HCT116 (cell line): ENCODE measurements around the gene TBC1D16. TPM values are rescaled to one million over a fixed set of nuclear protein-coding genes. Genes with fewer than 3 reads are reported as not detected.
"Not testable (repeated sequence)": the region's sequence is repeated elsewhere in the genome, so short reads cannot be mapped to it uniquely, and the experiment has no call there.

Experiments used
- ATAC-seq: fragments of 200-7000 bp; cut with Tn5 transposase; 2 replicates; pipeline ENCODE4 v1.9.1; 2020; ENCODE audit warnings: mild to moderate bottlenecking, moderate library complexity
- BruUV-seq: library from RNA; stranded (reverse); fragments of 400-500 nt; replicated peaks from 2 replicates; lab custom pipeline; 2021; lab: Mats Ljungman, UMichigan
- CTCF ChIA-PET: fragments of 300-600 bp; sonication (Branson Sonifier 250); formaldehyde crosslinking; loops from one replicate; lab custom pipeline; 2021; ENCODE audit warnings: antibody characterized with exemption; lab: Charles Lee
- POLR2A ChIA-PET: fragments of 300-600, 350-600 bp; sonication (Branson Sonifier 250); formaldehyde crosslinking; loops from one replicate; lab custom pipeline; 2021; ENCODE audit warnings: antibody characterized with exemption; lab: Charles Lee
- RAD21 ChIA-PET, 2 experiments: fragments of 300-600 bp; sonication (Branson Sonifier 250); formaldehyde crosslinking; loops; one replicate each; lab custom pipeline; 2023; ENCODE audit warnings: low total read pairs in 2 of 2; ENCODE audit not compliant: uncharacterized antibody in 2 of 2, unreplicated experiment in 2 of 2, low non-redundant PET in 1 of 2; lab: Charles Lee
- DNase-seq: peaks from one replicate; pipeline ENCODE4 v3.0.0-alpha.2; 2010; ENCODE audit warnings: low read depth, low spot score
- H2AFZ ChIP-seq: fragments of 200-600 bp; shearing (Covaris generic), sonication (generic); 2 replicates; pipeline ENCODE4 v1.6.1; 2017; ENCODE audit warnings: low read depth, mixed run types, mixed read lengths, antibody characterized with exemption, low read length; ENCODE audit not compliant: poor library complexity, severe bottlenecking
- H3K27ac ChIP-seq: 2 replicates; pipeline ENCODE4 v1.5.1; 2012; ENCODE audit warnings: low read depth, low read length
- H3K27me3 ChIP-seq: fragments of 200-600 bp; sonication (generic); 2 replicates; pipeline ENCODE4 v1.6.1; 2016; ENCODE audit warnings: mixed run types, low read length, mixed read lengths; ENCODE audit not compliant: insufficient read depth
- H3K36me3 ChIP-seq, 2 experiments: fragments of 200-500 bp in 1 of 2; fragments of 200-600 bp in 1 of 2; sonication (Bioruptor generic) in 1 of 2; sonication (generic) in 1 of 2; 2 replicates each; pipeline versions ENCODE4 v1.5.1 to v1.6.1; 2014 to 2016; ENCODE audit warnings: low read length in 2 of 2, inconsistent platforms in 1 of 2, mixed read lengths in 1 of 2, mixed run types in 1 of 2; ENCODE audit not compliant: insufficient read depth in 2 of 2, control insufficient read depth in 1 of 2
- H3K4me1 ChIP-seq, 2 experiments: fragments of 200-600 bp in 1 of 2; sonication (generic) in 1 of 2; 2 replicates each; pipeline versions ENCODE4 v1.5.1 to v1.6.1; 2012 to 2017; ENCODE audit warnings: low read length in 2 of 2, inconsistent platforms in 1 of 2, mild to moderate bottlenecking in 1 of 2, mixed read lengths in 1 of 2, mixed run types in 1 of 2, moderate library complexity in 1 of 2; ENCODE audit not compliant: insufficient read depth in 2 of 2, control insufficient read depth in 1 of 2
- H3K4me2 ChIP-seq: fragments of 200-600 bp; sonication (generic); 2 replicates; pipeline ENCODE4 v1.6.1; 2017; ENCODE audit warnings: mixed run types, low read length, mixed read lengths
- H3K4me3 ChIP-seq, 2 experiments: fragments of 200-600 bp in 1 of 2; sonication (generic) in 1 of 2; replicated peaks in 1 of 2; 2 replicates each; pipeline ENCODE4 v1.5.1; 2011 to 2016; ENCODE audit warnings: low read length in 2 of 2, control low read depth in 1 of 2, low read depth in 1 of 2, mild to moderate bottlenecking in 1 of 2, mixed read lengths in 1 of 2, mixed run types in 1 of 2
- H3K79me2 ChIP-seq: fragments of 200-600 bp; sonication (generic); 2 replicates; pipeline ENCODE4 v1.6.1; 2017; ENCODE audit warnings: mild to moderate bottlenecking, mixed run types, low read length, moderate library complexity, mixed read lengths; ENCODE audit not compliant: insufficient read depth
- H3K9ac ChIP-seq: fragments of 200-600 bp; sonication (generic); 2 replicates; pipeline ENCODE4 v1.6.1; 2016; ENCODE audit warnings: low read length, mixed read lengths
- H3K9me2 ChIP-seq: fragments of 200-600 bp; sonication (generic), shearing (Covaris generic); 2 replicates; pipeline ENCODE4 v1.6.1; 2017; ENCODE audit warnings: mixed run types, mild to moderate bottlenecking, moderate library complexity; ENCODE audit not compliant: insufficient read depth
- H3K9me3 ChIP-seq, 2 experiments: fragments of 200-500 bp in 1 of 2; fragments of 200-600 bp in 1 of 2; sonication (Bioruptor generic) in 1 of 2; sonication (generic) in 1 of 2; 2 replicates each; pipeline ENCODE4 v1.6.1; 2014 to 2017; ENCODE audit warnings: low read length in 2 of 2, mixed read lengths in 2 of 2, inconsistent platforms in 1 of 2, low read depth in 1 of 2, mild to moderate bottlenecking in 1 of 2, mixed run types in 1 of 2, moderate library complexity in 1 of 2; ENCODE audit not compliant: control insufficient read depth in 1 of 2, insufficient read depth in 1 of 2
- H4K20me1 ChIP-seq: fragments of 200-600 bp; sonication (generic), shearing (Covaris generic); 2 replicates; pipeline ENCODE4 v1.6.1; 2017; ENCODE audit warnings: mixed run types, mild to moderate bottlenecking, moderate library complexity; ENCODE audit not compliant: insufficient read depth
- SP1 ChIP-seq: IDR thresholded peaks from 2 replicates; pipeline ENCODE4 v1.6.1; 2012; ENCODE audit warnings: low read depth
- SRF ChIP-seq: IDR thresholded peaks from 2 replicates; pipeline ENCODE4 v1.6.1; 2012; ENCODE audit warnings: low read depth
- YY1 ChIP-seq: IDR thresholded peaks from 2 replicates; pipeline ENCODE4 v1.6.1; 2011; ENCODE audit warnings: low read length, low read depth, moderate library complexity, mild to moderate bottlenecking; ENCODE audit not compliant: insufficient replicate concordance; ENCODE audit errors: extremely low read depth
- intact Hi-C: fragments of 100-400 bp; cut with micrococcal nuclease; formaldehyde crosslinking; loops from 2 replicates; pipeline ENCODE4 v1.10.0; 2022
- total RNA-seq: library from RNA; stranded (reverse); gene quantifications from one replicate; pipeline ENCODE4 v1.2.1, GENCODE V29; 2021; ENCODE audit not compliant: unreplicated experiment

TBC1D16 gene
- total RNA-seq, 1 experiment from 2014 or later, result 31.1 TPM

DNA sequence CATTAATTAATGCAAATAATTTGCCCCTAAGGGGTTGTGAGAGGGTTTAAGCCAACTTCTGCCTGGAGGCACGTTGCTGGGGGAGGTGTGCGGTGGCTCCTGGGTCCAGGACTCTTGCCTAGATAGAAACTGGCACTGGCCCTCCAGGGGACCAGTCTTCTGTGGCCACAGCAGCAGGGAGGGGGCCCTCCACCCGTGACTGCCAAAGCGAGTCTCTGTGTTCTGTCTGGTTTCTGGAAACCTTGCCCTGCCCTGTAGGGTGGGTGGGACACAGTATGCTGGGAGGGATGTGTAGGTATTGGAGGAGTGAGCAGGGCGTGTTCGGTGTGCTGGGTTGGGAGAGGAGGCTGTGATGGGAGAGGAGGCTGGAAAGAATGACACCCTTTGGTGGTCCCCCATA is 78.8 kb downstream of the TBC1D16 start:
- Histone ChIP-seq H4K20me1 (no peaks in the 10 kb centered on the region), H3K9me3 (peaks cover 5 to 6% of the 10 kb centered on the region in 2 experiments; a peak in 2 of 4 replicates), H3K9ac (no peak overlapping the region), H3K4me3 (no peak overlapping the region), H3K36me3 (no peaks in the 10 kb centered on the region), H3K4me2 (no peak overlapping the region), H3K79me2 (no peaks in the 10 kb centered on the region), H3K27ac (no peak overlapping the region), H3K27me3 (no peaks in the 10 kb centered on the region), H3K4me1 (no peaks in the 10 kb centered on the region), H2AFZ (no peak overlapping the region), H3K9me2 (no peaks in the 10 kb centered on the region)
- POLR2A ChIA-PET, result no interaction called here
- RAD21 ChIA-PET, result no interaction called here
- DNase-seq (no peak), ATAC-seq (0 out of 2 replicates have a peak, but pooled peaks have one; percentile 25)
- BruUV-seq, result no TSS peak
- intact Hi-C loops, result no loop called here
- CTCF ChIA-PET, result interaction anchor here (0.9 kb wide), 2 partner anchors 14 to 17 kb away, joined by 3 read pairs; no protein-coding TSS in a partner anchor
- TF ChIP-seq YY1, result no peak
- TF ChIP-seq SP1, result no peak
- TF ChIP-seq SRF, result no peak

DNA sequence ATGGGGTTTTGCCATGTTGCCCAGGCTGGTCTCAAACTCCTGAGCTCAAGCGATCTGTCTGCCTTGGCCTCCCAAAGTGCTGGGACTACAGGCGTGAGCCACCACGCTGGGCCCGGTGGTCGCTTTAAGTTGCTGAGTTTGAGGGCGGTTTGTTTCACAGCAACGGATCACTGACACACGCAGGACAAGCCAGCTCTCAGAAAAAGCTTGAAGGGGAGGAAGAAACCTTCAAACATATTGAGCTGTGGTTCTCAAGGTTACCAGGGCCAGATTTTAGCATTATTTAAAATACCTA is 79.3 kb downstream of the TBC1D16 start:
- CTCF ChIA-PET, result interaction anchor here (0.9 kb wide), 1 partner anchor 18 kb away, joined by 3 read pairs; no protein-coding TSS in a partner anchor
- BruUV-seq, POLR2A ChIA-PET: not testable (repeated sequence)

More for the DNA sequence above, 79.3 kb downstream of the TBC1D16 start:
- H3K9ac ChIP-seq, H3K4me2 ChIP-seq, H3K27me3 ChIP-seq, H4K20me1 ChIP-seq, H3K9me2 ChIP-seq, ATAC-seq, H3K9me3 ChIP-seq, DNase-seq, H3K4me1 ChIP-seq, H3K36me3 ChIP-seq, H2AFZ ChIP-seq, intact Hi-C loops, RAD21 ChIA-PET, H3K79me2 ChIP-seq, H3K27ac ChIP-seq, H3K4me3 ChIP-seq: not testable (repeated sequence)
